ENCODE measurements around the gene TPST2. TPM values are rescaled to one million over a fixed set of nuclear protein-coding genes. Genes with fewer than 3 reads are reported as not detected.

Gene TPST2
- polyA plus RNA-seq, 3 donors from 2014 or later, result 352 to 519 (median 512) TPM

DNA sequence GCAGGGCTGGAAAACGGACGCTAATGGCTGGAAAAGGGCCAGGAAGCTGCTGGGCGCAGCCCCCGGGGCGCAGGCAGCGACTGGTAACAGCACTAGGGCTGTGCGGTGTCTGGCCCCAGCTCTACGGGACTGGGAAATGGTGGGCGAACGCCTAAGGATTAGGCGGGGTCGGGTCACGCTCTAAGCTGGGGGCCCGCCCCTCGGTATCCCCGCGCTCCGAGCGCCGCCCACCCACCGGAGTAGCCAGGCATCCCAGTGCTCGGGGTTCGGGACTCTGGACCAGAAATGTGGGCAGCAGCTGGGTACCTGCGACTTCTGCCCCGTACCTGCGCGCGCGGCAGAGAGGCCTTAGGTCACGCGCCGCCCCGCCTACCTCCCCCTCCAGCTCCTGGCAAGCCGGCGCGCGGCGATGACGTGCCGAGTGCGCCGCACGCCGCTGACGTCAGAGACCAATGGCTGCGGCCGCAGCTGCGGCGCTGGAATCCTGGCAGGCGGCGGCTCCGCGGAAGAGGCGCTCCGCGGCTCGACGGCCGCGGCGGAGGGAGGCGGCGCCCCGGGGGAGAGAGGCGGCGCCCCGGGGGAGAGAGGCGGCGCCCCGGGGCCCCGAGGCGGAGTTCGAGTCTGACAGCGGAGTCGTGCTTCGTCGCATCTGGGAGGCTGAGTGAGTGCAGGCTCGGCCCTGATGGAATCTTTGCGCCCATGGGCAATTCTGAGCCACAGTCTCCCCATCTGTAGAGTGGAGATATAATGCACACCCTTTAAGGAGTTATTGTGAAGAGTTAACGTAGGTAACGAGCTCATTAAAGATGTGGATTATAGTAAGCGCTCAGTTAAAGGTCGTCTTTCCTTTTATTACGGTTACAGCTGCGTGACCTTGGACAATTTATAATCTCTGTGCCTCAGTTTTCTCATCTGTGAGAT lies 106.2 kb downstream of the TPST2 start, which contains the start of the genes HPS4 and SRRD:
HPS4 (minus strand) TSS at position 345 of the 921 bp plus-strand sequence. CDS start 2,021 bp downstream, outside the sequence.
SRRD (plus strand) TSS at position 439 of the 921 bp plus-strand sequence; CDS start at position 453, 14 bp downstream.
- peaks cover 6 to 16% (median 10%) of the 10 kb centered on the region in 3 donors for H3K27me3 Mint-ChIP-seq (ENCODE audit: low read depth in 3 of 3)
- DNase-seq, result peak; percentile 91 to 94 (median 93)
- H3K36me3 Mint-ChIP-seq, result peaks cover under 1 to 14% (median 4%) of the 10 kb centered on the region in 3 donors
- H3K4me3 Mint-ChIP-seq, result peak within 1 kb of the TSS; percentile 83 to 95 (median 91)
- H3K9me3 Mint-ChIP-seq, result no peaks in the 10 kb centered on the region
- H3K4me1 Mint-ChIP-seq, result peaks cover 60 to 75% of the 10 kb centered on the region in 2 donors
- peak within 1 kb of the TSS; percentile 92 to 99 (median 96) for H3K27ac Mint-ChIP-seq

DNA sequence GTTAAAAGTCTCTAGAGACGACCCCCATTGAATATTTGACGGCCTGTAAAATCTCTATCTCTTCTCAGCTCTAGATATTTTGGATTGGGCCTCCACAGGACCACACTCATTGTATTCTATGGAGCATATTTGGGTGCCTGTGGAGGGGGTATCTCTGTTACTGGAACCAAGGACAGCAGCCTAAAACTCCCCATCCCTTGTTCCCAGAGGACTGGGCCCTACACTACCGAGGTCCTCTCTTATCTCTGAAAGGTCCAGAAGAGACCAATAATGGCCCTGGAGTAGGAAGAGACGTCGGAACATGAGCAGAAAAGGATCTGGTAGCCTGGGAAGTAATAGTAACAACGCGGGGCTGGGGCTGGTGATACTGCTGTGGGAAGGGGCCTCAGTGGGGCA lies 106.9 kb downstream of the TPST2 start:
- DNase-seq, result no peak
- H3K4me3 Mint-ChIP-seq, result peak overlapping the region; percentile 83 to 95 (median 91)
- peaks cover 60 to 71% of the 10 kb centered on the region in 2 donors for H3K4me1 Mint-ChIP-seq
- no peaks in the 10 kb centered on the region for H3K9me3 Mint-ChIP-seq
- peak overlapping the region; percentile 92 to 99 (median 96) for H3K27ac Mint-ChIP-seq
- peaks cover under 1 to 10% (median 2%) of the 10 kb centered on the region in 3 donors for H3K36me3 Mint-ChIP-seq
- peaks cover 6 to 16% (median 10%) of the 10 kb centered on the region in 3 donors for H3K27me3 Mint-ChIP-seq (ENCODE audit: low read depth in 3 of 3)

DNA sequence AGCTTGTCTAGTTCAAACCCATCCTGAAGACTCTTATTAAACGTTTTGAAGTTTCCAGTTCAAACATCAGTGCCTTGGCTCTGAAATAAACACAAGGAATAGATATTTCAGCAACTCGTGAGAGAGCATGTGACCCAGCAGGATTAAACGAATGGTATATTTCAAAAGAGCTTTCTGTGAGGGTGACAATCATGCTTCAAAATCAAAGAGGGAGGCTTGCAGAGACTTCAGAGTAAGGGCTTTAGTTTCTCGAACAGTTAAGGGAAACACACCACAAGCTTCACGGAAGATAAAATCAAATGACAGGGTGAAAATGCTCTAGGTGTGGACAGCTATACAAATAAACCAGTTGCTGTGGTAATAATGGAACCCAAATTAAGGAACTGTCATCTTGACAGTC lies 107.8 kb downstream of the TPST2 start:
- no peak for DNase-seq
- H3K4me1 Mint-ChIP-seq, result peaks cover 62 to 71% of the 10 kb centered on the region in 2 donors
- H3K4me3 Mint-ChIP-seq, result peak overlapping the region; percentile 48 to 95 (median 91)
- H3K27me3 Mint-ChIP-seq (ENCODE audit: low read depth in 3 of 3), result peaks cover 6 to 16% (median 10%) of the 10 kb centered on the region in 3 donors
- no peaks in the 10 kb centered on the region for H3K9me3 Mint-ChIP-seq
- peaks cover 9 to 19% (median 10%) of the 10 kb centered on the region in 3 donors for H3K36me3 Mint-ChIP-seq
- peak overlapping the region; percentile 92 to 99 (median 96) for H3K27ac Mint-ChIP-seq

DNA sequence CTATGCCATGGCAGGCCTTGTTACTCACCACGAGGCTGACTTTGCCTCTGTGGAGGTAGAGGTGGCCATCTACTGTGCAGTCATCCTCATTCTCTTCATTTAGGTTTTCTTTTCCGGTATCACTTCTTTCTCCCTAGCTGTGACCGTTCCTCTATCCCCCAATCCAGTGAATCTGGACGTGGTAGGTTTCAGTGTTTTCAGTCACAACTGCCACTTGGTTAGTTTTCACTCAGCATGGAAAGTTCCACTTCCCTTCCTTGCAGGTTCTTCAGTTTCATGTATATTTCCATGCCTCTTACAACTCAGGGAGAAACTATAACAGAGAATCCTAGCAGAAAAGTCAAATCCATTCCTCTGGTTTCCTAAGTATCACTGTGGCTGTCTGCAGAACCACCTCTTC lies 108.2 kb downstream of the TPST2 start:
- H3K9me3 Mint-ChIP-seq, result no peaks in the 10 kb centered on the region
- H3K36me3 Mint-ChIP-seq, result peaks cover 12 to 24% (median 13%) of the 10 kb centered on the region in 3 donors
- H3K27ac Mint-ChIP-seq, result peak overlapping the region in 4 of 6 donors; percentile 80 to 96 (median 95)
- peaks cover 65 to 71% of the 10 kb centered on the region in 2 donors for H3K4me1 Mint-ChIP-seq
- peaks cover 6 to 16% (median 10%) of the 10 kb centered on the region in 3 donors for H3K27me3 Mint-ChIP-seq (ENCODE audit: low read depth in 3 of 3)
- no peak for DNase-seq
- H3K4me3 Mint-ChIP-seq, result peak overlapping the region in 3 of 5 donors; percentile 51 to 92 (median 83)

DNA sequence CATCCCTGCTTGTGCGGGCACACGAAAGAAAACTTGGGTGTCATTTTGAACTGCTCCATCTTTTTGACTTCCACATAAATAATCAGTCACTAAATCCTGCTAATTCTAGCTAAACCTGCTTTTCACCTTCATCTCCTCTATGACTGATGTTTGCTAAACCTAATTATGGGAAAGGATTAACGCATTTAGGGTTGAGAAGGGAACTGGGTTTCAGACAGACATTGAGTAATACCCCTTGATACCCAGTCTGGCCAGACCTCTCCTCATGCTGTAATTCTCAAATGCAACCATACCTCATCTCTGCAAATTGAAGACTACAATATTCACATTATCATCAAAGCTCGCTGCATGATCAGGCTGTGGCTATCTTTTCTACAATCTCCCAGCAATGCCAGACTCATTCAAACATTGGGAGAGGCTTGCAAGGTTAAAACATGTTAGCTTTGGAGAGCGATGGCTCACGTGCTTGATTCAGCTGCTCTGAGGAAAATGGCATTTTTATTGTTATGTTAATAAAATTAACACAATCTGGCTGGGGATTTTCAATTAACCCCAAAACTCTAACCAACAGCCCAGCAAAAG lies 108.7 kb downstream of the TPST2 start:
- Mint-ChIP-seq H3K27ac (peak overlapping the region in 2 of 6 donors; percentile 16 to 34), H3K36me3 (peaks cover 15 to 26% (median 16%) of the 10 kb centered on the region in 3 donors)
- DNase-seq, result no peak

DNA sequence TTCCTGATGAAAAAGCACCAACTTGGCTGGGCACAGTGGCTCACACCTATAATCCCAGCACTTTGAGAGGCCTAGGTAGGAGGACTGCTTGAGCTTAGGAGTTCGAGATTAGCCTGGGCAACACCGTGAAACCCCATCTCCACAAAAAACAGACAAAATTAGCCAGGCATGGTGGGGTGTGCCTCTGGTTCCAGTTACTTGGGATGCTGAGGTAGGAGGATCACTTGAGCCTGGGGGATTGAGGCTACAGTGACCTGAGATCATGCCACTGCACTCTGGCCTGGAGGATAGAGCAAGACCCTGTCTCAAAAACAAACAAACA lies 109.4 kb downstream of the TPST2 start:
- H3K4me3 Mint-ChIP-seq, result no peak overlapping the region
- H3K36me3 Mint-ChIP-seq, result peaks cover 15 to 26% (median 16%) of the 10 kb centered on the region in 3 donors
- DNase-seq, result no peak
- H3K27me3 Mint-ChIP-seq (ENCODE audit: low read depth in 3 of 3), result peaks cover 6 to 16% (median 10%) of the 10 kb centered on the region in 3 donors
- H3K4me1 Mint-ChIP-seq, result peaks cover 61% of the 10 kb centered on the region in 2 donors
- peak overlapping the region in 3 of 6 donors; percentile 9 to 58 (median 27) for H3K27ac Mint-ChIP-seq
- H3K9me3 Mint-ChIP-seq, result no peaks in the 10 kb centered on the region

More for the DNA sequence above, 108.7 kb downstream of the TPST2 start:
- H3K4me3 Mint-ChIP-seq, result peak overlapping the region in 1 of 5 donors; percentile 51
- H3K4me1 Mint-ChIP-seq, result peaks cover 64 to 68% of the 10 kb centered on the region in 2 donors
- peaks cover 6 to 16% (median 10%) of the 10 kb centered on the region in 3 donors for H3K27me3 Mint-ChIP-seq (ENCODE audit: low read depth in 3 of 3)
- no peaks in the 10 kb centered on the region for H3K9me3 Mint-ChIP-seq

DNA sequence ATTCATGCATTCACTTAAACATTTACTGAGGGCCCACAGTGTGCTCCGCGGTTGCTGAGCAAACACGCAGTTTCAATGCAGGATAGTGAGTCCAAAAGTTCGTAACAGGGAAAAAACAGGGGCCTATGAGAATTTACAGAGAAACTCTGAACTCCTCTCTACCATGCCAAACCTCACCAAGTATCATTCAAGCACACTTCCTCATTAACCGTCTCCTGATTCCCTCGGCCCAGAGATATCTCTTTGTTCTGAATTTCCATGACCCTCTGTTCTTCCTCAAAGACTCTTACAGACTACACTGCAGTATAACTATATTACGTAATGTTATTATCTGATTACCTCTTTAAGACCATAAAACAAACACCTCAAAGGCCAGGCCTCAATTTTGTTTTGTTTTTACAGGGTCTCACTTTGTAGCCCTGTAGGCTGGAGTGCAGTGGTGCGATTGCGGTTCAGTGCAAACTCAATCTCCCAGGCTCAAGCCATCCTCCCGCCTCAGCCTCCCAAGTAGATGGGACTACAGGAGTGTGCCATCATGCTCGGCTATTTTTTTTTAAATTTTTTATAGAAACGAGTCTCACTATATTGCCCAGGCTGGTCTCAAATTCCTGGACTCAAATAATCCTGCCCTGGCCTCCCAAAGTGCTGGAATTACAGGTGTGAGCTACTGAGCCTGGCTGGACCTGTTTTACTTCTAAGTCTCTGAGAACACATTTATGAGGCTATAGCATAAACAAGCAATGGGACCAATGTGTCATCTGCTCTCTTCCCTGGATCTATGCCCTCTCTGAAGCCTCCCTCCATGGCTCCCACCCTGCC lies 109.9 kb downstream of the TPST2 start:
- Mint-ChIP-seq H3K36me3 (peaks cover 15 to 26% (median 16%) of the 10 kb centered on the region in 3 donors), H3K27ac (peak overlapping the region; percentile 3 to 58 (median 16)), H3K27me3 (ENCODE audit: low read depth in 3 of 3) (peaks cover 6 to 17% (median 10%) of the 10 kb centered on the region in 3 donors), H3K4me3 (peak overlapping the region in 3 of 5 donors; percentile 3 to 52 (median 18)), H3K4me1 (peaks cover 56 to 57% of the 10 kb centered on the region in 2 donors), H3K9me3 (no peaks in the 10 kb centered on the region)
- no peak for DNase-seq

DNA sequence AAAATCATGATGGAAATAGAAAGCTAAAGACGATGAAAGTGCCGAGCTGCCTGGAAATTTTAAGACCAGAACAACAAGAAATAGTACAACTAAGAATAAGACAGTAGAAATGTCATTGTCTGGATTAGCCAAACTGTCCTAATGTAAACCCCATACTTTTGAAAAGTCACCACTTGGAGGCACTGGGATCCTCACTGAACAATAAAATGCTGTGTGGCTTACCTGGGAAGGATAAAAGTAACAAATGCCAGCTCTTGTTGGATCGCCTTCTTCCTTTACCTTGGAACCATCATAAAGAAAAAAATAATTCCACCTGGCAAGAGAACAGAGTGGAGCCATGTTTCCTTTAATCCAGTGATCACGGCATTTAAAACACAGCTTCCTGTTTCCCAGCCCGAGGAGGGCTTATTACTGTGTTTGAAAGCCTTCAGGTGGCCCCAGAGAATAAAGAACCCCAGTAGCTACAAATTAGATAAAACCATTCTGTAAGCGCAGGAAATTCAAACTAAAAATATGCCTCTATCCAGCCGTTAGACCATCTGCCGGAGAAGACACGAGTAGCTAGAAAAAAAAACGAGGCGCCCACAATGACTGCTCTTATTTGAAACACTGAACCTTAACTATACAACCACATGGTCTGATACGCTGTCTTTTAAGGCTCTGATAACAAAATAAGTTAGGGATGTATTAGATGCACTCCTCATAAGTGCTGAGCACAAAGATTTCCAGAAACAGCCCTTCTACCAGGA lies 110.7 kb downstream of the TPST2 start:
- Mint-ChIP-seq H3K27me3 (ENCODE audit: low read depth in 3 of 3) (peaks cover 4 to 15% (median 9%) of the 10 kb centered on the region in 3 donors), H3K36me3 (peaks cover 15 to 32% (median 16%) of the 10 kb centered on the region in 3 donors), H3K9me3 (no peaks in the 10 kb centered on the region), H3K4me1 (peaks cover 56 to 57% of the 10 kb centered on the region in 2 donors), H3K27ac (peak overlapping the region in 5 of 6 donors; percentile 9 to 63 (median 46)), H3K4me3 (peak overlapping the region; percentile 5 to 52 (median 19))
- no peak for DNase-seq

DNA sequence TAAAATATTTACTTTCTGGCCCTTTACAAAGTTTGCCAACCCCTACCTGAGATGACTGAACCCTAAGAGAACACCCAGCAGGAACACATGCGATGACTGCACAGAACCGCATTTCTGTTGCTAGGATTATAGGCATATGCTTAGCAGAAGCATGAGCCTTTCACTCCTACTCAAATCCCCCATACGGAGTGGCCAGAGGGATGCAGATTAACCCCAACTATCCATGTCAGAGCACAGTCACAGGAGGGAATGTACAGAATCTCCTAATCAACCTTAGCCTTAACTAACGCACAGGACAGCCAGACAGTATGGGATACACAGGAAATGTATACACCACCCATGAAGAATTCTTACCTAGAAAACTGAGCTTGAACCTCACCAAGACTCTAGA lies 112.6 kb downstream of the TPST2 start:
- Mint-ChIP-seq H3K4me3 (no peak overlapping the region), H3K36me3 (peaks cover 15 to 44% (median 24%) of the 10 kb centered on the region in 3 donors), H3K27me3 (ENCODE audit: low read depth in 3 of 3) (peaks cover 0 to 4% (median 0%) of the 10 kb centered on the region in 3 donors), H3K27ac (peak overlapping the region in 2 of 6 donors; percentile 18 to 22), H3K4me1 (peaks cover 43 to 45% of the 10 kb centered on the region in 2 donors), H3K9me3 (no peaks in the 10 kb centered on the region)
- no peak for DNase-seq

DNA sequence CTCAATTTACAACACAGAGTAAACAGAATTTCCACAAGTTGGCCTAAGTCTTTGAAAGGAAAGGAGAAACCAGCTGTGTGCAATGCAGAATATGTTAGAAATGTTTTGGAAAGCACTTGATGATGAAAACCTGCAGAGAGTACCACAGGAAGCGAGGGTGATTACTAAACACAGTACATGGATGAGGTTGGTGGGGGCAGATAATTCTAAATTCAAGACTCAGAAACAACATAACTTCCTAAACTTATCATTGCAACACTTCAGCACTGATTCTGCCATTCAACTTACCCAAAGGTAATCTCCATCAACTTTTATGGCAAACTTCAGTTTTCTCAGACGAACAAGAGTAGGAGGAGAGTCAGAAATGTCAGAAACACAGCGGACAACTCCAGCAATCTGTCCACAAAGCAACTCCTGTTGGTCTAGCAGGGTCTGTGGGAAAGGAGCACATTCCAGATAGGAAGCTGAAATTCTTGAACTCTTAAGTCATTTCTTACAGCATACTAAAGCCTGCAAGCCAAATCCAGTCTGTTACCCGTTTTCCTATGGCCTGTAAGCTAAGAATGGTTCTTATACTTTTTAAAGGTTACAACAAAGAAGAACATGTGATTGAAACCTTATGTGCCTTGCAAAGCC lies 113.1 kb downstream of the TPST2 start:
- no peak overlapping the region for H3K4me3 Mint-ChIP-seq

DNA sequence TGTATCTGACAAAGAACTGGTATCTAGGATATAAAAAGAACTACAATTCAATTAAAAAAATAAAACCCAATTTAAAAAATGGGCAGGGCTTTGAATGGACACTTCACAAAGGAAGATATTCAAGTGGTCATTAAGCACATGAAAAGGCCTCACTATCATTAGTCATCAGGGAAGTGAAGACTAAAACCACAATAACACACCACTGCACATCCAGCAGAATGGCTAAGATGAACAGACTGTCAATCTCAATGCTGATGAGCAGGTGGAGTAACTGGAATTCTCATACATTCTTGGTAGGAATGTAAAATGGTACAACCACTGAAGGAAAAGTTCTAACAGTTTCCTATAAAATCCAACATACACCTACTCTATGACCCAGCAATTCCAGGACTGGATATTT lies 115.2 kb downstream of the TPST2 start:
- Mint-ChIP-seq H3K27me3 (ENCODE audit: low read depth in 3 of 3) (peaks cover 0 to 3% (median 0%) of the 10 kb centered on the region in 3 donors), H3K4me3 (peak overlapping the region; percentile 39 to 81 (median 70)), H3K9me3 (no peaks in the 10 kb centered on the region), H3K36me3 (peaks cover 23 to 61% (median 31%) of the 10 kb centered on the region in 3 donors), H3K27ac (peak overlapping the region; percentile 71 to 87 (median 84)), H3K4me1 (peaks cover 25 to 28% of the 10 kb centered on the region in 2 donors)
- no peak for DNase-seq

More for the DNA sequence above, 113.1 kb downstream of the TPST2 start:
- H3K4me1 Mint-ChIP-seq, result peaks cover 38 to 40% of the 10 kb centered on the region in 2 donors
- DNase-seq, result no peak
- peaks cover 15 to 49% (median 24%) of the 10 kb centered on the region in 3 donors for H3K36me3 Mint-ChIP-seq
- peak overlapping the region in 3 of 6 donors; percentile 18 to 47 (median 18) for H3K27ac Mint-ChIP-seq
- peaks cover 0 to 3% (median 0%) of the 10 kb centered on the region in 3 donors for H3K27me3 Mint-ChIP-seq (ENCODE audit: low read depth in 3 of 3)
- H3K9me3 Mint-ChIP-seq, result no peaks in the 10 kb centered on the region
